Pancreas (tissue), 10 donors: Measurements from ENCODE around the gene VPS4A. TPM values are rescaled to one million over a fixed set of nuclear protein-coding genes. Genes with fewer than 3 reads are reported as not detected.
"Not testable (repeated sequence)": the region's sequence is repeated elsewhere in the genome, so short reads cannot be mapped to it uniquely, and the experiment has no call there.

ENCODE experiments used
- ATAC-seq, 4 donors: fragments of 200-7000 bp; cut with Tn5 transposase; one replicate each; pipeline versions ENCODE4 v1.8.0 to v1.9.1; 2020; ENCODE audit warnings: mild to moderate bottlenecking in 4 of 4, moderate library complexity in 4 of 4
- DNase-seq, 6 donors: peaks; one replicate each; pipeline ENCODE4 v3.0.0-alpha.2; 2020
- FAIRE-seq: peaks from 2 replicates; lab custom pipeline; 2012; peaks lifted over from hg19 to GRCh38; lab: Jason Lieb, UNC
- H3K27ac ChIP-seq, 4 donors: fragments of 200-600 bp; sonication (generic); 1 replicate in 3 of 4; 2 replicates in 1 of 4; pipeline versions ENCODE4 v1.5.0 to v1.8.0; 2020
- H3K27me3 ChIP-seq, 4 donors: fragments of 200-600 bp; one replicate each; pipeline ENCODE4 v1.8.0; 2021
- H3K36me3 ChIP-seq, 3 donors: fragments of 200-600 bp; sonication (generic) in 1 of 3; one replicate each; pipeline versions ENCODE4 v1.5.0 to v1.8.0; 2020 to 2021
- H3K4me1 ChIP-seq, 3 donors: fragments of 200-600 bp; one replicate each; pipeline ENCODE4 v1.8.0; 2021
- H3K4me3 ChIP-seq, 4 donors: fragments of 200-600 bp; sonication (generic) in 2 of 4; one replicate each; pipeline versions ENCODE4 v1.5.0 to v1.8.0; 2020 to 2021
- H3K9me3 ChIP-seq, 4 donors: fragments of 200-600 bp; one replicate each; pipeline ENCODE4 v1.8.0; 2021
- WGBS, 2 donors: extraction: QIAGEN DNeasy Blood & Tissue Kit; methylation state at CpG; one replicate each; pipeline ENCODE4 v1.1.7; 2013; 5-methylcytosine and 5-hydroxymethylcytosine counted together
- intact Hi-C, 3 donors: fragments of 100-400 bp; cut with DNase I; formaldehyde crosslinking; loops; one replicate each; pipeline versions ENCODE4 v1.11.1 to v1.14.2; 2022
- polyA plus RNA-seq, 2 donors: library from polyadenylated mRNA; stranded (reverse); fragments of 200-250 nt; gene quantifications; one replicate each; pipeline ENCODE4 v1.2.3, GENCODE V29; 2013
- total RNA-seq, 6 donors: library from RNA; stranded (reverse); fragmentation: NEBNext Ultra II Directional in 4 of 6; extraction: Animal tissue kit (Norgen Biotek cat#: 25700) in 4 of 6; gene quantifications; one replicate each; pipeline versions ENCODE4 v1.2.1 to v1.2.4, GENCODE V29; 2021 to 2023
- TF ChIP-seq, protein P1 (sequence below), 4 donors: fragments of 200-600 bp; sonication (generic) in 3 of 4; IDR thresholded peaks; one replicate each; pipeline versions ENCODE4 v1.5.0 to v1.8.0; 2021; ENCODE audit warnings: antibody characterized with exemption in 4 of 4
- donor health status: healthy with polysubstance abuse.
- donor health status: DM: no; HTN: no; CAD: no; lungs with moderate emphysema.
- donor health status: DM: no; HTN: no; CAD: no.
- donor health status: control.
- donor health status: control.
- donor health status: Bipolar disorder and iron deficiency.
- donor health status: DM: yes; HTN: yes; CAD: no.
- donor health status: DM: no; HTN: no; CAD: no.
- donor health status: DM: no; HTN: no; CAD: no.
- donor health status: DM: yes; HTN: yes; CAD: no.

The VPS4A gene
- total and polyA plus RNA-seq, 8 donors, result 15.6 to 34.8 (median 20.5) TPM

DNA sequence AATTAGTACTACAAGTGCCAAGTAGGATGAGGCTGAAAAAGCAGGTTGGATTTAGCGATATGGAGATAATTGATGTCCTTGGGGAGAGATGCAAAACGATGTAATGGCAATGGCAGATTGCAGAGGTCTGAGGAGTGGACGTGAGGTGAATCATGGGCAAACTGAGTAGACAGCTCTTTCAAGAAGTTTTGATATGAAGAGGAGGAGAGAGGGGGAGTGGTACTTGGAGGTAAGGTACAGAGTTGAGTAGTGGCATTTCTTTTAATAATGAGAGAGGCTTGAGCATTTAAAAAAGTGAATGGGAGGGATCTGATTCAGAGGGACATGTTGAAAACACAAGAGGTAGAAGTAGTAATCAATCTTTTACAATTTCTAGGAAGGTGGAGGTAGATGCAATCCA, 17.7 kb upstream of the VPS4A start:
- Histone ChIP-seq H3K9me3 (no peaks in the 10 kb centered on the region), H3K4me3 (no peak overlapping the region), H3K36me3 (no peaks in the 10 kb centered on the region), H3K27ac (no peak overlapping the region), H3K27me3 (no peaks in the 10 kb centered on the region), H3K4me1 (no peaks in the 10 kb centered on the region)
- whole genome bisulfite sequencing, 2 donors, result 57% methylated on average over 3 of the region's 3 CpGs
- FAIRE-seq, result no peak
- DNase-seq, result no peak
- intact Hi-C loops, result no loop called here
- TF ChIP-seq, protein P1, sequence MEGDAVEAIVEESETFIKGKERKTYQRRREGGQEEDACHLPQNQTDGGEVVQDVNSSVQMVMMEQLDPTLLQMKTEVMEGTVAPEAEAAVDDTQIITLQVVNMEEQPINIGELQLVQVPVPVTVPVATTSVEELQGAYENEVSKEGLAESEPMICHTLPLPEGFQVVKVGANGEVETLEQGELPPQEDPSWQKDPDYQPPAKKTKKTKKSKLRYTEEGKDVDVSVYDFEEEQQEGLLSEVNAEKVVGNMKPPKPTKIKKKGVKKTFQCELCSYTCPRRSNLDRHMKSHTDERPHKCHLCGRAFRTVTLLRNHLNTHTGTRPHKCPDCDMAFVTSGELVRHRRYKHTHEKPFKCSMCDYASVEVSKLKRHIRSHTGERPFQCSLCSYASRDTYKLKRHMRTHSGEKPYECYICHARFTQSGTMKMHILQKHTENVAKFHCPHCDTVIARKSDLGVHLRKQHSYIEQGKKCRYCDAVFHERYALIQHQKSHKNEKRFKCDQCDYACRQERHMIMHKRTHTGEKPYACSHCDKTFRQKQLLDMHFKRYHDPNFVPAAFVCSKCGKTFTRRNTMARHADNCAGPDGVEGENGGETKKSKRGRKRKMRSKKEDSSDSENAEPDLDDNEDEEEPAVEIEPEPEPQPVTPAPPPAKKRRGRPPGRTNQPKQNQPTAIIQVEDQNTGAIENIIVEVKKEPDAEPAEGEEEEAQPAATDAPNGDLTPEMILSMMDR (IDR thresholded peaks at IDR 0.05), result no peak
- ATAC-seq, result no peak

DNA sequence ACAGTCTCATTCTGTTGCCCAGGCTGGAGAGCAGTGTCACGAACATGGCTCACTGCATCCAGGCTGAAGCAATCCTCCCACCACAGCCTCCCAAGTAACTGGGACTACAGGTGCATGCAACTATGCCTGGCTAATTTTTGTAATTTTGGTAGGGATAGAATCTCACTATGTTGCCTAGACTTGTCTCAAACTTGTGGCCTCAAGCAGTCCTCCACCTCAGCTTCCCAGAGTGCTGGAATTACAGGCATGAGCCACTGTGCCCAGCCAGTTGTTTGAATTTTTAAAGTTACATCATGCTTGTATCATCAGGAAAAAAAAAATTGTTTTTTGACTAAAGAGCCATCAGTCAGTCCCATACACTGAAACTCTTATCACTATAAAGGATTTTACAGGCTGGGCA, 17.1 kb upstream of the VPS4A start:
- TF ChIP-seq, protein P1 (IDR thresholded peaks at IDR 0.05), result no peak
- H3K4me1 ChIP-seq, result no peaks in the 10 kb centered on the region
- no peak for FAIRE-seq

DNA sequence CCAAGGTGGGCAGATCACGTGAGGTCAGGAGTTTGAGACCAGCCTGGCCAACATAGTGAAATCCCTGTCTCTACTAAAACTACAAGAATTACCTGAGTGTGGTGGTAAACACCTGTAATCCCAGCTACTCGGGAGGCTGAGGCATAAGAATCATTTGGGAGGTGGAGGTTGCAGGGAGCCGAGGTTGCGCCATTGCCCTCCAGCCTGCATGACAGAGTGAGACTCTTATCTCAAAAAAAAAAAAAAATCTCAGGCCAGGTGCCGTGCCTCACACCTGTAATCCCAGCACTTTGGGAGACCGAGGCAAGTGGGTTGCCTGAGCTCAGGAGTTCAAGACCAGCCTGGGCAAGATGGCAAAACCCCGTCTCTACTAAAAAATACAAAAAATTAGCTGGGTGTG, 14.4 kb upstream of the VPS4A start:
- H3K27ac ChIP-seq, DNase-seq, H3K4me3 ChIP-seq, H3K36me3 ChIP-seq, FAIRE-seq, H3K9me3 ChIP-seq, ATAC-seq, intact Hi-C loops, H3K27me3 ChIP-seq, H3K4me1 ChIP-seq: not testable (repeated sequence)
- 96 to 97% methylated on average over 7 of the region's 7 CpGs for WGBS, 2 donors

More for the DNA sequence above, 17.1 kb upstream of the VPS4A start:
- H3K27me3 ChIP-seq, result no peaks in the 10 kb centered on the region
- ATAC-seq (no peak), DNase-seq (no peak)
- WGBS, 2 donors, result 89 to 94% methylated on average over 1 of the region's 1 CpG
- no peak overlapping the region for H3K27ac ChIP-seq
- intact Hi-C loops, result no loop called here
- H3K36me3 ChIP-seq, result no peaks in the 10 kb centered on the region
- H3K4me3 ChIP-seq, result no peak overlapping the region
- H3K9me3 ChIP-seq, result no peaks in the 10 kb centered on the region

DNA sequence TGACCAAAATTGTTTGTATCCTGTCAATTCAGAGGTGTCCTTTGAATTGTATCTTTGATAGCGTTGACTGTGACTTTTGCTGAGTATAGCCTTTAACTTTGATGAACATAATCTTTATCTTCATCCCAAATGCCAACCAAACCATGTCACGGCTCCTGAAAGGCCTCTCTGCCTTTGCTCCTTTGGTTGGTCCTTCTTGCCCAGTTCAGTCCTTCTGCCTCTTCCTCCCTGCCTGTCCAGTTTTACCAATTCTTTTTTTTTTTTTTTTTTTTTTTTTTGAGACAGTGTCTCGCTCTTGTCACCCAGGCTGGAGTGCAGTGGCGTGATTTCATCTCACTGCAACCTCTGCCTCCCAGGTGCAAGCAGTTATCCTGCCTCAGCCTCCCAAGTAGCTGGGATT, 12.9 kb upstream of the VPS4A start:
- TF ChIP-seq, protein P1 (IDR thresholded peaks at IDR 0.05), result no peak
- Histone ChIP-seq H3K4me1 (no peaks in the 10 kb centered on the region), H3K36me3 (no peaks in the 10 kb centered on the region), H3K9me3 (no peaks in the 10 kb centered on the region), H3K27ac (no peak overlapping the region), H3K27me3 (no peaks in the 10 kb centered on the region), H3K4me3 (no peak overlapping the region)
- DNase-seq (no peak), FAIRE-seq (no peak), ATAC-seq (no peak)
- intact Hi-C loops, result no loop called here
- 93 to 99% methylated on average over 4 of the region's 4 CpGs for WGBS, 2 donors

DNA sequence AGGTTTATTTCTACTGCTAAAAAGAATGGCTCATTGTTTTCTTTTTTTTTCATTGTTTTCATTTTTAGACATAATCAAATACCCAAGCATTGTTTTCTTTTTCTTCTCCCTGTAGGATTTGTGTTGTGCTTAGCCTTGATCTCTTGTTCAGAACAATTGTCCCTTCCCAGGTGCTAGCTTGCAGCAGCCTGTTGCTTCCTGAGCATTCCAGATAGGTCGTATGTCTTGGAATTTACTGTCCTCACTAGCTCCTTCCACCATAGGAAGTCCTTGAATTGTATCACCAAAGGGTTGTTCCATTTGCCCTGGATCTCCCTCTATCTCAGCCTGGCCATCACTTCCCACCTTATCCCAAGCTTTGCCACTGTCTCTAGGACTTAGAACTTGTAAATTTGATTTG, 10.0 kb upstream of the VPS4A start:
- DNase-seq (no peak), ATAC-seq (no peak), FAIRE-seq (no peak)
- Histone ChIP-seq H3K4me1 (no peaks in the 10 kb centered on the region), H3K27me3 (no peaks in the 10 kb centered on the region), H3K36me3 (no peaks in the 10 kb centered on the region), H3K9me3 (no peaks in the 10 kb centered on the region), H3K27ac (no peak overlapping the region), H3K4me3 (no peak overlapping the region)
- WGBS, 2 donors, result 67 to 80% methylated on average over 1 of the region's 1 CpG
- TF ChIP-seq, protein P1 (IDR thresholded peaks at IDR 0.05), result no peak
- intact Hi-C loops, result no loop called here
